OCI-LY3 (cell line): ENCODE results near the gene ADAMTS2.

Experiments used
- H2AFZ ChIP-seq: fragments of 200-600, 300-600 bp; shearing (Covaris generic); 2 replicates; pipeline ENCODE4 v1.6.0; 2014; ENCODE audit warnings: antibody characterized with exemption, low read depth, low read length
- H3K27ac ChIP-seq: fragments of 200-600, 300-600 bp; sonication (generic); 2 replicates; pipeline ENCODE4 v1.5.1; 2014; ENCODE audit warnings: mild to moderate bottlenecking, low read length, moderate library complexity, mixed read lengths
- H3K27me3 ChIP-seq: fragments of 200-600, 300-600 bp; sonication (generic); 2 replicates; pipeline ENCODE4 v1.6.1; 2014; ENCODE audit warnings: low read depth, low read length, mixed read lengths
- H3K36me3 ChIP-seq: fragments of 200-600, 300-600 bp; sonication (generic); replicated peaks from 2 replicates; pipeline ENCODE3; 2014; ENCODE audit warnings: low read depth, low read length, mixed read lengths
- H3K4me1 ChIP-seq: fragments of 300-600, 200-600 bp; sonication (generic); 2 replicates; pipeline ENCODE4 v1.6.1; 2014; ENCODE audit warnings: low read length, mixed read lengths
- H3K4me2 ChIP-seq: fragments of 200-600, 300-600 bp; sonication (generic); 2 replicates; pipeline ENCODE4 v1.6.1; 2014; ENCODE audit warnings: low read length, mixed read lengths
- H3K4me3 ChIP-seq: fragments of 300-600, 200-600 bp; sonication (generic); 2 replicates; pipeline ENCODE4 v1.5.1; 2014; ENCODE audit warnings: antibody characterized with exemption, mild to moderate bottlenecking, low read length, moderate library complexity
- H3K79me2 ChIP-seq: fragments of 300-600, 200-600 bp; shearing (Covaris generic); 2 replicates; pipeline ENCODE4 v1.6.1; 2014; ENCODE audit warnings: mild to moderate bottlenecking, low read length, mixed read lengths
- H3K9ac ChIP-seq: fragments of 300-600, 200-600 bp; shearing (Covaris generic); 2 replicates; pipeline ENCODE4 v1.6.0; 2014; ENCODE audit warnings: mild to moderate bottlenecking, low read length, moderate library complexity
- H3K9me3 ChIP-seq: fragments of 200-600, 300-600 bp; shearing (Covaris generic); 2 replicates; pipeline ENCODE4 v1.6.1; 2014; ENCODE audit warnings: low read length, mixed read lengths; ENCODE audit not compliant: insufficient read depth
- H4K20me1 ChIP-seq: fragments of 200-600, 300-600 bp; sonication (generic); 2 replicates; pipeline ENCODE4 v1.6.1; 2016; ENCODE audit warnings: low read length, mixed read lengths; ENCODE audit not compliant: insufficient read depth
- CTCF ChIP-seq: fragments of 200-600, 300-600 bp; sonication (generic); IDR thresholded peaks from 2 replicates; pipeline ENCODE4 v1.5.1; 2014; ENCODE audit warnings: antibody characterized with exemption, low read length, low read depth
- EZH2phosphoT487 ChIP-seq: fragments of 200-600 bp; shearing (Covaris generic); IDR thresholded peaks from 2 replicates; pipeline ENCODE4 v1.6.1; 2018; ENCODE audit warnings: antibody characterized with exemption, mixed run types, low read depth

ADAMTS2 gene

DNA sequence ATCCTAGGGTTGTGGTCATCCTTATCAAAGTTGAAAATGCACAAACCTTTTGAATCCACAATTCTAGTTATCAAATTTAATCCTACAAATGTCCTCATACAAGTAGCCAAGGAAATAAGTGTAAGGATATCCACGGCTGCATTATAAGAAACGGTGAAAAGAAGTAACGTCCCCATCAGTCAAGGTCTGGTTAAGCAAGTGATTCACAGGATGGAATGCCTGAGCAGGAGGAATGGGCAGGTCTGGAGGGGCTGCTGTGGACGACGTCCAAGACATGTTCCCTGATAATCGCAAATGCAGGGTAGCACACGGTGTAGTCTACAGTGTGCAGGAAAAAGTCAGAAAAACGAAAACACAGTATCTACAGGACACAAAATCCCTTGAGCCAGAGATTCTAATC, 118.6 kb downstream of the ADAMTS2 start:
- Histone ChIP-seq H2AFZ (no peak overlapping the region), H3K9ac (no peak overlapping the region), H3K27ac (no peak overlapping the region), H3K4me2 (no peak overlapping the region), H3K4me1 (no peaks in the 10 kb centered on the region), H3K27me3 (no peaks in the 10 kb centered on the region), H3K9me3 (no peaks in the 10 kb centered on the region), H3K79me2 (no peaks in the 10 kb centered on the region), H3K4me3 (no peak overlapping the region), H3K36me3 (no peaks in the 10 kb centered on the region), H4K20me1 (no peaks in the 10 kb centered on the region)
- TF ChIP-seq CTCF, result no peak
- no peak for TF ChIP-seq EZH2phosphoT487

DNA sequence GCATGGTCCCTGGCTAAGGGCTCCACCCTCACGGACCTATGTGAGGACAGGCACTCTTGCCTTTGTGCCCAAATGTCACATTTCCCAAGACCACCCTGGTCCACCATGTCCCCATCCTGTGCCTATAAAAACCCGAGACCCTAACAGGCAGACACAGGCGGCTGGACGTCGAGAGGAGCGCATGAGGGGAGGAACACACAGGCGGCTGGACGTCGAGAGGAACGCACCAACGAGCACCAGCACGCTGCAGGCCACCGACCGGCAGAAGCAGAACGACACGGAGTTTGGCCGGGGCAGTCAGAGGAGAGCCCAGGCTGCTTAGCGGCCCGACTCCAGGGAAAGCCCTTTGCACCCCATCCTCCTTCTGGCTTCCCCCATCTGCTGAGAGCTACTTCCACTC, 119.9 kb downstream of the ADAMTS2 start:
- no peaks in the 10 kb centered on the region for H3K27me3 ChIP-seq
- no peaks in the 10 kb centered on the region for H4K20me1 ChIP-seq
- H3K4me3 ChIP-seq, result no peak overlapping the region
- no peaks in the 10 kb centered on the region for H3K79me2 ChIP-seq
- no peak overlapping the region for H2AFZ ChIP-seq
- no peaks in the 10 kb centered on the region for H3K4me1 ChIP-seq
- no peak overlapping the region for H3K27ac ChIP-seq
- no peaks in the 10 kb centered on the region for H3K9me3 ChIP-seq
- H3K36me3 ChIP-seq, result no peaks in the 10 kb centered on the region
- TF ChIP-seq EZH2phosphoT487 (no peak), CTCF (no peak)
- H3K9ac ChIP-seq, result no peak overlapping the region
- H3K4me2 ChIP-seq, result no peak overlapping the region

DNA sequence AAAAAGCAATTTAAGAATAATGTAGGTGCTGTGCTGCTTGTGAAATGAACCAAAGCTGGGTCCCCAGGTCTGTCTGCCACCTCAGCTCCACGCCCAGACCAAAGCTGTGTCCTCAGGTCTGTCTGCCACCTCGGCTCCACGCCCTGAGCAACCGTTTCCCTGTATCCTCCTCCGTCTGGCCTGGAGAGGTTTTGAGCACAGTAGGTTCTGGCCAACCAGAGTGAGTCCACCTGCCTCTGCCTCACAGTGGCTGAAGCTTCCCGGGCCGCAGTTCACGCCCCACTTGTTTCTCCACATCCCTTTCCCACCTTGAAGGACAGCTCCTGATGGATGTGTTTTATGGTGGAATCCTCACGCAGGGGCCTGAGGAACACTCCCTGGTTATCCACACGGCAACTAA, 120.5 kb downstream of the ADAMTS2 start:
- Histone ChIP-seq H2AFZ (no peak overlapping the region), H3K36me3 (no peaks in the 10 kb centered on the region), H3K9ac (no peak overlapping the region), H3K4me3 (no peak overlapping the region), H3K27ac (no peak overlapping the region), H4K20me1 (no peaks in the 10 kb centered on the region), H3K27me3 (no peaks in the 10 kb centered on the region), H3K9me3 (no peaks in the 10 kb centered on the region), H3K4me2 (no peak overlapping the region), H3K4me1 (no peaks in the 10 kb centered on the region), H3K79me2 (no peaks in the 10 kb centered on the region)
- TF ChIP-seq CTCF (no peak), EZH2phosphoT487 (no peak)

- H3K79me2 ChIP-seq, result no peaks in the 10 kb centered on the region
- no peak overlapping the region for H2AFZ ChIP-seq
- no peaks in the 10 kb centered on the region for H3K36me3 ChIP-seq
- no peaks in the 10 kb centered on the region for H3K9me3 ChIP-seq
- TF ChIP-seq CTCF (no peak), EZH2phosphoT487 (no peak)
- no peak overlapping the region for H3K4me3 ChIP-seq
- H3K9ac ChIP-seq, result no peak overlapping the region
- no peaks in the 10 kb centered on the region for H4K20me1 ChIP-seq
- no peak overlapping the region for H3K27ac ChIP-seq
- no peak overlapping the region for H3K4me2 ChIP-seq
- no peaks in the 10 kb centered on the region for H3K4me1 ChIP-seq
- no peaks in the 10 kb centered on the region for H3K27me3 ChIP-seq
These were observed 121.3 kb downstream of the ADAMTS2 start for GRCh38 chr5:179223961-179224360.
